Neural cell (in vitro differentiated cells): ENCODE results near the gene MAST1.

ENCODE experiments used
- CTCF ChIP-seq: fragments of 450-650 bp; IDR thresholded peaks from 2 replicates; pipeline ENCODE4 v1.5.1; 2014; ENCODE audit warnings: antibody characterized with exemption, mild to moderate bottlenecking, moderate library complexity; ENCODE audit not compliant: poor library complexity, severe bottlenecking
- EP300 ChIP-seq: fragments of 450-650 bp; conservative IDR thresholded peaks from 2 replicates; pipeline ENCODE4 v1.6.1; 2014; ENCODE audit warnings: antibody characterized with exemption, mild to moderate bottlenecking, moderate library complexity; ENCODE audit not compliant: poor library complexity, severe bottlenecking
- EZH2 ChIP-seq: fragments of 200-600, 300-800 bp; shearing (Covaris generic), sonication (generic); IDR thresholded peaks from 2 replicates; pipeline ENCODE4 v1.6.1; 2014; ENCODE audit warnings: antibody characterized with exemption, low read length, borderline replicate concordance, mild to moderate bottlenecking; ENCODE audit not compliant: insufficient read depth, poor library complexity, severe bottlenecking
- MXI1 ChIP-seq: fragments of 450-650 bp; conservative IDR thresholded peaks from 2 replicates; pipeline ENCODE4 v1.6.1; 2014; ENCODE audit warnings: antibody characterized with exemption, mild to moderate bottlenecking; ENCODE audit not compliant: poor library complexity, severe bottlenecking
- POLR2AphosphoS5 ChIP-seq: IDR thresholded peaks from 2 replicates; pipeline ENCODE4 v1.6.1; 2012
- RAD21 ChIP-seq: fragments of 450-650 bp; conservative IDR thresholded peaks from 2 replicates; pipeline ENCODE4 v1.6.1; 2014; ENCODE audit warnings: antibody characterized with exemption, mild to moderate bottlenecking, moderate library complexity
- REST ChIP-seq: IDR thresholded peaks from 2 replicates; pipeline ENCODE4 v1.6.1; 2012; ENCODE audit warnings: borderline replicate concordance
- SMC3 ChIP-seq: fragments of 450-650 bp; conservative IDR thresholded peaks from 2 replicates; pipeline ENCODE4 v1.6.1; 2014; ENCODE audit warnings: antibody characterized with exemption, mild to moderate bottlenecking, moderate library complexity; ENCODE audit not compliant: poor library complexity
- TAF1 ChIP-seq: IDR thresholded peaks from 2 replicates; pipeline ENCODE4 v1.6.1; 2012; ENCODE audit warnings: low read depth

GRCh38 chr19:12875086-12875485, 36.8 kb downstream of the MAST1 start:
- no peak for TF ChIP-seq EZH2
- no peak for TF ChIP-seq CTCF
- no peak for TF ChIP-seq EP300
- TF ChIP-seq RAD21 = no peak
- TF ChIP-seq POLR2AphosphoS5 = no peak
- no peak for TF ChIP-seq REST
- TF ChIP-seq MXI1 = no peak
- no peak for TF ChIP-seq SMC3
- TF ChIP-seq TAF1 = no peak
